Activated B cell treated with CpG ODN at 0.5 μM for 24 hours (primary cell): ENCODE measurements around the gene CFAP58. TPM values are rescaled to one million over a fixed set of nuclear protein-coding genes. Genes with fewer than 3 reads are reported as not detected.
A peak's percentile ranks its signal among the peaks of the same experiment; 100 is the strongest.

Experiments used
- ATAC-seq: fragments of 200-7000 bp; cut with Tn5 transposase; one replicate; pipeline ENCODE4 v1.10.0; 2021; ENCODE audit warnings: low read depth, mild to moderate bottlenecking, moderate library complexity
- CTCF ChIA-PET: fragments of 350-600 bp; sonication (Branson Sonifier 250); formaldehyde crosslinking; loops from one replicate; lab custom pipeline; 2021; ENCODE audit warnings: antibody characterized with exemption; lab: Charles Lee
- POLR2A ChIA-PET: fragments of 350-600 bp; sonication (Branson Sonifier 250); formaldehyde crosslinking; loops from one replicate; lab custom pipeline; 2021; ENCODE audit warnings: antibody characterized with exemption; lab: Charles Lee
- DNase-seq: peaks from one replicate; pipeline ENCODE4 v3.0.0; 2022
- H3K27ac Mint-ChIP-seq: one replicate; pipeline ENCODE4 v1.8.0; 2020; ENCODE audit warnings: mixed read lengths
- H3K27me3 Mint-ChIP-seq: one replicate; pipeline ENCODE4 v1.8.0; 2021; ENCODE audit warnings: mixed read lengths
- H3K36me3 Mint-ChIP-seq: one replicate; pipeline ENCODE4 v1.8.0; 2021; ENCODE audit warnings: low read depth, mixed read lengths
- H3K4me1 Mint-ChIP-seq: one replicate; pipeline ENCODE4 v1.8.0; 2021; ENCODE audit warnings: mixed read lengths
- H3K4me3 Mint-ChIP-seq: one replicate; pipeline ENCODE4 v1.8.0; 2020; ENCODE audit warnings: mild to moderate bottlenecking, mixed read lengths
- H3K9me3 Mint-ChIP-seq: one replicate; pipeline ENCODE4 v1.8.0; 2020; ENCODE audit warnings: mixed read lengths
- CTCF ChIP-seq: fragments of 200-600 bp; IDR thresholded peaks from one replicate; pipeline ENCODE4 v1.8.0; 2022; ENCODE audit warnings: antibody characterized with exemption, mild to moderate bottlenecking
- intact Hi-C: fragments of 100-400 bp; cut with micrococcal nuclease; formaldehyde crosslinking; loops from one replicate; pipeline ENCODE4 v1.15.1; 2024
- total RNA-seq: library from RNA; stranded (reverse); gene quantifications from 2 replicates; pipeline ENCODE4 v1.2.3, GENCODE V29; 2022

CFAP58 gene
- total RNA-seq, 1 donor from 2014 or later, result not detected

DNA sequence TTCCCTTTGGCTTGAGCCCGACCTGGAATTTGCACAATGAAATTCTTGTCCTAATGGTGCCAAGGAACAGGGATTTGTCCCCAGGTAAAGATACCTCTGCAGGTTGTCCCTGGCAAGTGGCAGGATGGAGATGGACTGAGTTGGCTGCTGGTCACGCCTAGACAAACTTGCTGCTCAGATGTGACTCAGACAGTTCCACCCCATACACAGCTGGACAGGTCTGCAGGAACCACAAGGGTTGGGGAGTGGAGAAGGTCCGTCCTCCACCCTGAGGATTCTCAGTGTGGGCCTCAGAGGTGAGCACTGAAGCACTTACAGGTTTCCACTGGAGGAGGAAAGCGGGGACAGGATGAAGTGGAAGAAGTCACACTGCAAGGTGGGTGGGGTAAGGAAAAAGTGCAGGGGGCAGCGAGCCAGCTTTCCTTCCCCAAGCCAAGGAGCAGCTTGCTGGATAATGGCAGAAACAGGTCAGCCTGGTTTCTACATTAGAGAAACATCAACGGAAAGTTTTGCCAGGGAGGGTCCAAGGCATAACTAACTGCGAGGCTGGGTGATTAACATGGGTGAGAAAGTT is 35.8 kb upstream of the CFAP58 start:
- peaks cover 42% of the 10 kb centered on the region for H3K36me3 Mint-ChIP-seq
- no peaks in the 10 kb centered on the region for H3K9me3 Mint-ChIP-seq
- TF ChIP-seq CTCF, result no peak
- H3K27ac Mint-ChIP-seq, result peak overlapping the region; percentile 59
- intact Hi-C loops, result no loop called here
- POLR2A ChIA-PET, result interaction anchor here (2.7 kb wide), 1 partner anchor 21 kb away, joined by 6 read pairs; the partner anchor contains the start of gene ITPRIP
- ATAC-seq (no peak), DNase-seq (no peak)
- no peaks in the 10 kb centered on the region for H3K27me3 Mint-ChIP-seq
- H3K4me1 Mint-ChIP-seq, result peaks cover 60% of the 10 kb centered on the region
- no peak overlapping the region for H3K4me3 Mint-ChIP-seq
- CTCF ChIA-PET, result interaction anchor here (2.4 kb wide), 1 partner anchor 12 kb away, joined by 11 read pairs; no protein-coding TSS in a partner anchor

GRCh38 chr10:104318326-104318725 is 35.3 kb upstream of the CFAP58 start:
- no peak for ATAC-seq
- DNase-seq, result no peak
- peaks cover 65% of the 10 kb centered on the region for H3K4me1 Mint-ChIP-seq
- ChIA-PET POLR2A (interaction anchor here (2.7 kb wide), 1 partner anchor 20 kb away, joined by 6 read pairs; the partner anchor contains the start of gene ITPRIP), CTCF (interaction anchor here (1.5 to 2.4 kb wide), 2 partner anchors 13 to 18 kb away, joined by 4 to 11 read pairs; no protein-coding TSS in a partner anchor)
- TF ChIP-seq CTCF, result no peak
- H3K27me3 Mint-ChIP-seq, result no peaks in the 10 kb centered on the region
- H3K4me3 Mint-ChIP-seq, result no peak overlapping the region
- no peaks in the 10 kb centered on the region for H3K9me3 Mint-ChIP-seq
- H3K27ac Mint-ChIP-seq, result peak overlapping the region; percentile 59
- intact Hi-C loops, result no loop called here
- peaks cover 37% of the 10 kb centered on the region for H3K36me3 Mint-ChIP-seq

DNA sequence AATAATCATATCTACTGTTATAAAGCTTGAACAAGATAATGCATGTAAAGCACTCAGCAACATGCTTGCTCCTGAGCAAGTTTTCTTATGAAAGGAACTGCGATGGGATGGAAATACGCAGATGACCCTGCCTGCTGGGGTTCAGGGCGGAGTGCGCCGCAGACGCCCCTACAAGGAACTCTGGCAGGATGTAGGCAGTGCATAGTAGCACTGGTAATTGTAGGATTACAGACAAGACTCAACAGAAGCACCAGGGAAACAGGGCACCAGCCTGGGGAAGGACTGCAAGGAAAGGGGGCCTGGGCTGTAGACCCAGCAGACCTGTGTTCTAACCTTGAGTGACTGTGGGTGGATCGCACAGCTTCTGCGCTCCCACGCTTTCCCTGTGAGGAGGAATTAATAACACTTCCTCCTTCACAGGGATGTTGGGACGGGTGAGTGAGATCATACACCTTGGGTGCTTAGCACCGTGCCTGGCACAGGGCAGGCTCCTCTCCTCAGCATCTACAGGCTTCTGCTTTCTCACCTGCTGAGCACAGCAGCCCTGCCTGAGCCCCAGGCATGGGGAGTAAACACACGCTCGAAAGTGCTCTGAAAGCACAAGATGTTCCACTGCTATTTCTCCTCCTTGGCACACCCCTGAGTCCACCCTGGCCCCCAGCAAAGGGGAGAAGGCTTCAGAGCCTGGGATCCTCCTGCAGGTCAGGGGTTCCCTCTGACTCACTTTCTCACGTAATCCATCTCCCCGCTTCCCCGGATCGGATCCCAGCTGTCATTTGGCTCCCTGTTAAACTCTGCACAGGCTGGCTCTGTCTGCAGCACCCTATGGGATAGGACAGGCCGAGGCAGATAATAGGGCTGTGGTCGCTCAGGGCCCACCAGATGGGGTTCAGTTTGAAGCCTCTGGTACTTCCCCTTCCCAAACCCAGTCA is 34.6 kb upstream of the CFAP58 start:
- intact Hi-C loops, result no loop called here
- Mint-ChIP-seq H3K36me3 (peaks cover 29% of the 10 kb centered on the region), H3K4me1 (peaks cover 73% of the 10 kb centered on the region), H3K9me3 (no peaks in the 10 kb centered on the region), H3K27me3 (no peaks in the 10 kb centered on the region), H3K4me3 (peak overlapping the region; percentile 15), H3K27ac (peak overlapping the region; percentile 72)
- no peak for TF ChIP-seq CTCF
- ChIA-PET POLR2A (interaction anchor here (2.7 kb wide), 1 partner anchor 19 kb away, joined by 6 read pairs; the partner anchor contains the start of gene ITPRIP), CTCF (interaction anchor here (1.5 to 2.4 kb wide), 2 partner anchors 13 to 18 kb away, joined by 4 to 11 read pairs; no protein-coding TSS in a partner anchor)
- ATAC-seq, result no peak
- no peak for DNase-seq

GRCh38 chr10:104321226-104321625 is 32.4 kb upstream of the CFAP58 start:
- ChIA-PET POLR2A (interaction anchor here (0.7 to 1.4 kb wide), 3 partner anchors 17 to 32 kb away, joined by 3 to 7 read pairs (median 4); partner anchors contain the start of genes CFAP58 and ITPRIP), CTCF (interaction anchor here (0.6 to 1.6 kb wide), 5 partner anchors 15 to 435 kb away, joined by 3 to 18 read pairs (median 3); no protein-coding TSS in a partner anchor)
- H3K4me1 Mint-ChIP-seq, result peaks cover 94% of the 10 kb centered on the region
- ATAC-seq (no peak), DNase-seq (no peak)
- peak overlapping the region; percentile 82 for H3K27ac Mint-ChIP-seq
- no peak overlapping the region for H3K4me3 Mint-ChIP-seq
- intact Hi-C loops, result no loop called here
- no peaks in the 10 kb centered on the region for H3K27me3 Mint-ChIP-seq
- H3K36me3 Mint-ChIP-seq, result peaks cover 25% of the 10 kb centered on the region
- TF ChIP-seq CTCF, result no peak
- no peaks in the 10 kb centered on the region for H3K9me3 Mint-ChIP-seq
